ENCODE measurements around the gene UBTD1.

The UBTD1 gene

GRCh38 chr10:97584060-97584797, 85.5 kb downstream of the UBTD1 start, which contains the start of gene HOGA1:
HOGA1 (plus strand) TSS chr10:97584389; CDS start chr10:97584704, 315 bp downstream.
- no peak for DNase-seq (ENCODE audit: low read depth, low spot score)

DNA sequence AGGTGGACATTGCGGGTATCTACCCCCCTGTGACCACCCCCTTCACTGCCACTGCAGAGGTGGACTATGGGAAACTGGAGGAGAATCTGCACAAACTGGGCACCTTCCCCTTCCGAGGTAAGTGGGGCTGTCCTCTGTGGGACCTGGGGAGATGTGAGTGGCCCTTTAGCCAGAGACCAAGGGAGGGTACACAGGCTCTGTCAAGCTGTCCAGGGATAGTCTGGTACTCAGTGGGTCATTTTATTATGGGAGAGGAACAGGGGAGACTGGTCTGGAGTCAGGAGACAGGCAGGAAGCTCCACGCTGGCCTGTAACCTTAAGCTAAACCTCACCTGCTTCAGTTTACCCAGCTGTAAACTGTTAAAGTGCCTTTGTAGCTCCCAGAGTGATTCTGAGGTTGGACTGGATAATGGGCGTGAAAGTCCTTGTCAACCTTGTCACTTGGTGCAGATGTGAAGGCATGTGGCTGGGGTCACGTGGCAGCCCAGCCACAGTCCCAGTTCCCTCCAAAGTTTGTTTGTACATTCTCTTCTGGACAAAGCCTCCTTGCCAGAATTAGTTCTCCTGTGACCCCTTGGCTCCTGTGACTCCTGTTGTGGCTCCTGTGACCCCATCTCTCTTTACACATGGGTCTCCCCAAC, 86.2 kb downstream of the UBTD1 start:
- no peak for DNase-seq (ENCODE audit: low read depth, low spot score)

DNA sequence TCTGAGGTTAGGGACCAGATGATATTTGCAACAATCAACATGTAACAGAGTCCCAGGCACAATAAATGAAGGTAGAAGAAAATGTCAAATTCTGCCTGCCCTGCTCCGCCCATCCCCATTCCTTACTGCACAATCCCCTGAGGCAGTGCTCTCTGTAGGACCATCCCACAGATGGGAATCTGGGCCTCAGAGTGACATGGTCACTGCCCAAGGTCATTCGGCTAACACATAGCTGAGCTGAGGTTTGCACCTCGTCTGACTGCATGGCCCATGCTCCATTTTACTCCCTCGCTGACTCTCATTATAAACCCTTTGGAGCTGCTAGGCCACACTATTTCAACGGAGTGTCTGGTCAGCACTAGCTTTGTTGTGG, 86.7 kb downstream of the UBTD1 start:
- DNase-seq (ENCODE audit: low read depth, low spot score) = no peak

DNA sequence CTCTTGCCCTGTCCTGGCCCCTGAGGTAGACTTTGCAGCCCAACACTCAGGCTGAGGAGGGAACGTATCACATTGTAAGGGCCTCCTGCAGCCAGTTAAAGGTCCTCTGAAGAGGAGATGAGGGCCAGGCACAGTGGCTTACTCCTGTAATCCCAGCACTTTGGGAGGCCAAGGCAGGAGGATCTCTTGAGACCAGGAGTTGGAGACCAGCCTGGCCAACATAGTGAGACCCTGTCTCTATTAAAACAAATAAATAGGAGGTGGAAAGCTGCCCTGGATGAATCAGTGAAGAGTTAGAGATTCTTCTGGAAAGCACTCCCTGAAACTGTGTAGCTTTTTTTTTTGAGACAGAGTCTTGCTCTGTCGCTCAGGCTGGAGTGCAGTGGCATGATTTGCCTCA, 88.5 kb downstream of the UBTD1 start:
- DNase-seq (ENCODE audit: low read depth, low spot score) = no peak

DNA sequence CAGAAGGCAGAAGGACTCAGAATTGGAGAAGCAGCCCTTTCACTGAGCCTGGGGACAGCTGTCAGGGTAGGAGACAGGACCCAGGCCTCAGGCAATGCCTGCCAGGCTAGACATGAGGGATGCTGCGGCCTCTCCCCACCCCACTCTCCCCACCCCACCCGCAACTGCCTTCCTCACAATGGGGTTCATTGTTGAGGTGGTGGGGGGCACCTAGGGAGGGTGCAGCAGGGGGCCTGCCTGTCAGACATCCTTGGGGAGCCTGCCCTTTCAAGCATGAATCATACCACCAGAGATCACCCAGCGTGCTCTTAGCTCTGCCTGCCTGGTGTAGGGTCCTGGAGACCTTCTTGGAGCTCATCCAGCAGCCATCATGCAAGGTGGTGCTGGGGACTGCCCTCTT, 90.8 kb downstream of the UBTD1 start, which contains the start of gene C10orf62:
C10orf62 (plus strand) TSS at position 243 of the 400 bp plus-strand sequence. CDS start 177 bp downstream, outside the sequence.
- no peak for DNase-seq (ENCODE audit: low read depth, low spot score)

GRCh38 chr10:97590082-97590747, 91.5 kb downstream of the UBTD1 start:
- no peak for DNase-seq (ENCODE audit: low read depth, low spot score)

- DNase-seq (ENCODE audit: low read depth, low spot score) = no peak
Measured at GRCh38 chr10:97590748-97591495, 92.2 kb downstream of the UBTD1 start.

GRCh38 chr10:97593421-97593820, 94.7 kb downstream of the UBTD1 start:
- DNase-seq (ENCODE audit: low read depth, low spot score) = no peak

DNA sequence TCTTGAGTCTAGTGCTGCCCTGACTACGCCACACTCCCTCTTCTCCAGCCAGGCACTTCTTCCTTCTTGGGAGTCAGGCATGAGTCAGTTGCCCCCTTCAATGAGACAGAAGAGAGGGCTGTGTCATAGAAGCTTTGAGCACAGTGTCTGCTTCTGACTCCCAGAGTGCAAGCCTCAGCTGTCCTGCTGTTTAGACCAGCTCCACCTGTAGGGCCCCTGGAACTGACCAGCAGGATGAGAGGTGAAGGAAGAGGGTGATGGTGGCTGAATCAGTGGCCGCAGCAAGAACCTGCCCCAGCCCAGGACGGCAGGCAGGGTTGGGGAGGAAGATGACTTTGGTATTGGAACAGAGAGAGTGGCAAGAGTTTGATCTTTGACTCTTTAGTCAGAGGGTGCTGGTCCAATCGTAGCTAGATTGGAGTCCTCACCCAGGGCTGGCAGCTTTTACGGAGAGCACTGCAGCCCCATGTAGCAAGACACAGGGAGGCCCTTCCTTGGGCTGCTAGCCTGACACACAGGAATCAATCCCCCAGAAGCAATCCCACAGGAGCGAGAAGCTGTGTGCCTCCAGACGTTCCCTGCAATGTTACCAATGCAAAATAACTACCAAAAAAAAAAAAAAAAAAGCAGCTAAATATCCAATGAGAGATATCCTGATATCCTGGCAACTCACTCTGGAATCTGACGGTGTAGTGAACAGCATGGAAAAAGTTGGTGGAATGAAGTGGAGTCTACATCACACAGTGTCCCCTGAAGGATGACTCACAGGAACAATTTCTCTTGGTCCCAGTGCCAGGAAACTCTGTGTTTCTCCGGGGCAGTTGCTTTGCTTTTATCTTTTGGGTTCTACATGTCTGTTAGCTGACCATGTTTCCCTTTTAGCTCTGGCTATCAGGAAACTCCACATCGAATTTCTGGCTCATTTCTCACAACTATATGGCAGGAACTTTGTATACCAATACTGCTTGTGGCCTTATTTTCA, 97.7 kb downstream of the UBTD1 start:
- no peak for DNase-seq (ENCODE audit: low read depth, low spot score)

- no peak for DNase-seq (ENCODE audit: low read depth, low spot score)
Measured at GRCh38 chr10:97597778-97598177, 99.1 kb downstream of the UBTD1 start.

DNA sequence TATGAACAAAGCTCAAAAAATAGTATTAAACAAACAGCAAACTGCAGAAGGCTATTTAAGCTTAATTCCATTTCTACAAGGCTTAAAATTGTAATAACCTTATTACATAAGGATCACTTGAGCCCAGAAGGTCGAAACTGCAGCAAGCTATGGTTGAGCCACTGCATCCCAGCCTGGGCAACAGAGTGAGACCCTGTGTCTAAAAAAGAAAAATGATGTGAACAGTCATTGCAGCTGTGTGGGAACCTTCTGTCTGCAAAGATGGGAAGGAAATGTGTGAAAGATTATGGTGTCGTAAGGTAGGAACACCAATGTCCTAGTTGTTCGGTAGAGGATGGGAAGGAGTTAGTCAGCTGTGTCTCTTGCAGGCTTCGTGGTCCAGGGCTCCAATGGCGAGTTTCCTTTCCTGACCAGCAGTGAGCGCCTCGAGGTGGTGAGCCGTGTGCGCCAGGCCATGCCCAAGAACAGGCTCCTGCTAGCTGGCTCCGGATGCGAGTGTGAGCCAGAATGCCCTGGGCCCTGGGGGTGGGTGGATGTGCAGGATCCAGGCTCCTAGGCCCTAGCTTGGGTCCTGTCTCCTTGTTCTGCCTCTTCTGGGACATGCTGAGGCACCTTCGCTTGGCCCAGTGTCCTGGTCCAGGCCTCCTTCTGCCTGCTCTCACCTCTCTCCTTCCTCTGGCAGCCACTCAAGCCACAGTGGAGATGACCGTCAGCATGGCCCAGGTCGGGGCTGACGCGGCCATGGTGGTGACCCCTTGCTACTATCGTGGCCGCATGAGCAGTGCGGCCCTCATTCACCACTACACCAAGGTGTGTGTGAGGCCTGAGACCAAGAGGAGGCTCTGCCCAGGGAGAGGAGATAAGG, 99.9 kb downstream of the UBTD1 start:
- DNase-seq (ENCODE audit: low read depth, low spot score) = no peak

- DNase-seq (ENCODE audit: low read depth, low spot score) = no peak
Measured at GRCh38 chr10:97599272-97599619, 100.5 kb downstream of the UBTD1 start.

- no peak for DNase-seq (ENCODE audit: low read depth, low spot score)
Measured at GRCh38 chr10:97600616-97601015, 101.9 kb downstream of the UBTD1 start.

GRCh38 chr10:97601268-97602215, 102.8 kb downstream of the UBTD1 start:
- DNase-seq (ENCODE audit: low read depth, low spot score) = no peak

GRCh38 chr10:97607095-97607636, 108.4 kb downstream of the UBTD1 start:
- DNase-seq (ENCODE audit: low read depth, low spot score) = no peak

DNA sequence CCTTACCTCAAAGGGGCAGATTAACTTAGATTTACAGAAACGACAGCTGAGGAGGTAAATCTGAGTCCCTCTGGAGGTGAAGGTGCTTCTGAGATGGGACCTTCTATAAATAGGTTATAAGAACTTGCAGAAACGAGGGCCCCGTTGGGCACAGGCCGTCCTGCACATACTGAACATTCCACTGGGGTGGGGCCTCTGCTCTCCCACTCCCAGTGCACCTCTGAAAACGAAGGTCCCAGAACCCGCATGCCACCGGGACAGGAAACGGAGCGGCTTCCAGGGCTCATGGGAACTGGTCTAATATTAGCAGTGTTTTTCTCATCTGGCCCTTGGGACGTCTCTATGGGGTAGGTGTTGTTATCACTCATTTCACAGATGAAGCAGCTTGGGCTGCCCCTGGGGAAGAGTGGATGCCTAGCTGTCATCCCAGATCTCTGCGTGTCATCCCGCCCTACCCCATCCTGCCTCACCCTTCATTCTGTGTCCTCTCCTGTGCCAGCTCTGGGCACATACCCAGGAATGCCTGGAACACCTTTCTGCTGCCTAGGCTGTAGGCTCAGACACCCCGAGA, 110.4 kb downstream of the UBTD1 start:
- no peak for DNase-seq (ENCODE audit: low read depth, low spot score)

DNA sequence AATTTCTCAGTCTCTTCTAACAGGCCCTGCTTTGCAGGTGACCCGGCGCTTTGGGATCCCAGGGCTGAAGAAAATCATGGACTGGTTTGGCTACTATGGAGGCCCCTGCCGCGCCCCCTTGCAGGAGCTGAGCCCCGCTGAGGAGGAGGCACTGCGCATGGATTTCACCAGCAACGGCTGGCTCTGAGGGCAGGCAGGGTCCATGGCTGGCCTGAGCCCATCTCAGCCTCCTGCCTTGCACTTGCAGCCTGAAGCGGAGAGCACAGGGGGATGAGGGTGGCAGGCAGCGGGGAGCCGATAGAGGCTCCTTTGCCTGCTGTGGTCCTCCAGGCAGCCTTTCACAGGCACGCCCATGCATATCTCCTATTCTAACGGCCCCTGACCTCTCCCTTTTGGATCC, 112.7 kb downstream of the UBTD1 start:
- no peak for DNase-seq (ENCODE audit: low read depth, low spot score)

GRCh38 chr10:97612386-97612785, 113.7 kb downstream of the UBTD1 start:
- DNase-seq (ENCODE audit: low read depth, low spot score) = no peak

All from activated CD4-positive, CD25-positive, alpha-beta regulatory T cell treated with anti-CD3 and anti-CD28 coated beads, Interleukin-2, amount 50 U/mL, for 16 hours (primary cell).